ENCODE data around the gene RBM4B. TPM values are rescaled to one million over a fixed set of nuclear protein-coding genes. Genes with fewer than 3 reads are reported as not detected.

Gene RBM4B
- total RNA-seq, 4 donors from 2014 or later: 7.8 to 13.9 (median 11.2) TPM

DNA sequence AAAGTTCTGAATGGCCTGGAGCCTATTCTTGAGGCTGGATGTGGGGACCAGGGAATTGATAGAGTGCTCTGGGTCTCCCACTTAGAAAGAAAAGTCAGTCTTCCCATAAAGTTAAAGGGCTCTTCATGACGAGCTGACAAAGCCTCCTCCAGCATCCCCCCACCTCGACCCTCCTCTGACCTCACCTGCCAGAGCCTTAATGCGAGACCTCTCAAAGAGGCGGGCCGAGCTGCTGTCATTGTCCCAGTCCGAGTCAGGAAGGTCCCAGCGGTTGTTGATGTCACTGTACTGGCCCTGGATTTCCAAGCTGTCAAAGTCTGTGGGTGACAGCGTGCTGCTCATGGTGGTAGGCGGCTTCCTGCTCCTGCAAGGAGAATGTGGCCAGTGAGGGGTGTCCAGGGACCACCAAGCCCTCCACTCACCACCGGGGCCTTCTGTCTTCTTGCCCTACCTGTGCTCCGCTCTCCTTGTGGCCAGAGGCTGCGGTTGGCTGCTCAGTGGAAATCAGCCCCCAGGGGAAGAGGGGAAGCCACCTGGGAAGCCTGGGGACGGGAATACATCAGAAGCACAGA, 43.3 kb upstream of the RBM4B start:
- DNase-seq (ENCODE audit: low spot score) (no peak), ATAC-seq (ENCODE audit: low FRiP score) (no peak)
- TF ChIP-seq, protein P1, sequence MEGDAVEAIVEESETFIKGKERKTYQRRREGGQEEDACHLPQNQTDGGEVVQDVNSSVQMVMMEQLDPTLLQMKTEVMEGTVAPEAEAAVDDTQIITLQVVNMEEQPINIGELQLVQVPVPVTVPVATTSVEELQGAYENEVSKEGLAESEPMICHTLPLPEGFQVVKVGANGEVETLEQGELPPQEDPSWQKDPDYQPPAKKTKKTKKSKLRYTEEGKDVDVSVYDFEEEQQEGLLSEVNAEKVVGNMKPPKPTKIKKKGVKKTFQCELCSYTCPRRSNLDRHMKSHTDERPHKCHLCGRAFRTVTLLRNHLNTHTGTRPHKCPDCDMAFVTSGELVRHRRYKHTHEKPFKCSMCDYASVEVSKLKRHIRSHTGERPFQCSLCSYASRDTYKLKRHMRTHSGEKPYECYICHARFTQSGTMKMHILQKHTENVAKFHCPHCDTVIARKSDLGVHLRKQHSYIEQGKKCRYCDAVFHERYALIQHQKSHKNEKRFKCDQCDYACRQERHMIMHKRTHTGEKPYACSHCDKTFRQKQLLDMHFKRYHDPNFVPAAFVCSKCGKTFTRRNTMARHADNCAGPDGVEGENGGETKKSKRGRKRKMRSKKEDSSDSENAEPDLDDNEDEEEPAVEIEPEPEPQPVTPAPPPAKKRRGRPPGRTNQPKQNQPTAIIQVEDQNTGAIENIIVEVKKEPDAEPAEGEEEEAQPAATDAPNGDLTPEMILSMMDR (IDR thresholded peaks at IDR 0.05): no peak

DNA sequence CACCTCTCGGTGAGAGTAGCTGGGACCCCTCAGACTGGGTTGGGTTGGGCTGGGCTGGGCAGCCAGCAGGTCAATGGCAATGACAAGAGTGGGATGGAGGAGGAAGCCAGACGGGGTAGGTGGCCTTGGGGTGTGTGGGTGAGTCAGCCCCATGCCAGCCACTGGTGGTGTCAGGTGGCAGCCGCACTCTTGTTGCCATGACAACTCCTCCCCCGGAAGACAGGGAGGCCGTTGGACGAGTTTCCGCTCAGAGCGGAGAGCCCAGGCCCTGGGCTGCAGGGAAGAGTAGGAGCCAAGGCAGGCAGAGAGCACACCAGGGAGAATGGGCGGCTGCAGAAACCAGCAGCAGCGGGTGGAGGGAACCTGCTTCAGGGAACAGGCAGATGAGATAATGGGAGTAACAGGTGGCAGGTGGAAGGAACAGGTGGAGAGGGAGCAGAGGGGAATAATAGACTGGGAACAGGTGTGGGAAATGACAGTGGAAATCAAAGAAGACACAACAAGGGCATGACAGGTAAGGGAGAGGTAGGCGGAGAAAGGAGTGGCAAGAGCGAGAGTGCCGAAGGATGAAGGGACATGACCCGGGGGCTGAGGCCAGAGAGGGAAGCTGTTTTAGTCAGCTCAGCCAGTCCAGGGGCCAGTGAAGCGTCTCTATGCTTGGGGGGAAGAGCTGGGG, 42.7 kb upstream of the RBM4B start:
- no peak for ATAC-seq (ENCODE audit: low FRiP score)
- DNase-seq (ENCODE audit: low spot score): no peak
- TF ChIP-seq, protein P1 (IDR thresholded peaks at IDR 0.05): no peak

DNA sequence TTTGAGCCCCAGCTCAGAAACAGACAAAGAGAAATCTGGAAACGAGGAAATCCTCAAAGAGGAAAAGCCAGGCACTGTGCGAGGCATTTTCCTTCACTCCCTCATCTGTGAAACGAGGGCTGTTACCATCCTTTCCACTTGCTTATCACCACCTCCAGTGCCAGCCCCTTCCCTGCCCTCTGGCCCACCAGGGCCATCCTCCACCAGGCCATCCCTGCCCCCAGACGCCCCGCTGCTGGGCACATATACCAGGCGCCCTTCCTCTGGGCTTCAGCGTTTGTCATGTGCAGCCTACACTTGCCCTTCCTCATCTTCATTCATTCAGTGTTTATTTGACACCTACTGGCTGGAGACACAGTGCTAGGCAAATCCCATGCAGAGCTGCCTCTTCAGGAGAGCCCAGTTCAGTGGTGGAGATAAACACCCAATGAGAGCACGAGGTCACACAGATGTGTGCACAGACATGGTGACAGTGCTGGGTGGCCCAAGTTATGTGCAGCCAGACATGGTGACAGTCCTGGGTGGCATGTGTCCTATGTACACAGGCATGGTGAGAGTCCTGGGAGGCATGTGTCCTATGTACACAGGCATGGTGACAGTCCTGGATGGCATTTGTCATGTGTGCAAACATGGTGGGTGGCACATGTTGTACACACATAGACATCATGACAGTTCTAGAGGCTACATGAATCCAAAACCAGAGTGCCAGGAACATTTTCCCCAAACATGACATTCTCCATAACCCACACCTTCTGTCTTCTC, 41.6 kb upstream of the RBM4B start:
- no peak for ATAC-seq (ENCODE audit: low FRiP score)
- DNase-seq (ENCODE audit: low spot score): no peak

DNA sequence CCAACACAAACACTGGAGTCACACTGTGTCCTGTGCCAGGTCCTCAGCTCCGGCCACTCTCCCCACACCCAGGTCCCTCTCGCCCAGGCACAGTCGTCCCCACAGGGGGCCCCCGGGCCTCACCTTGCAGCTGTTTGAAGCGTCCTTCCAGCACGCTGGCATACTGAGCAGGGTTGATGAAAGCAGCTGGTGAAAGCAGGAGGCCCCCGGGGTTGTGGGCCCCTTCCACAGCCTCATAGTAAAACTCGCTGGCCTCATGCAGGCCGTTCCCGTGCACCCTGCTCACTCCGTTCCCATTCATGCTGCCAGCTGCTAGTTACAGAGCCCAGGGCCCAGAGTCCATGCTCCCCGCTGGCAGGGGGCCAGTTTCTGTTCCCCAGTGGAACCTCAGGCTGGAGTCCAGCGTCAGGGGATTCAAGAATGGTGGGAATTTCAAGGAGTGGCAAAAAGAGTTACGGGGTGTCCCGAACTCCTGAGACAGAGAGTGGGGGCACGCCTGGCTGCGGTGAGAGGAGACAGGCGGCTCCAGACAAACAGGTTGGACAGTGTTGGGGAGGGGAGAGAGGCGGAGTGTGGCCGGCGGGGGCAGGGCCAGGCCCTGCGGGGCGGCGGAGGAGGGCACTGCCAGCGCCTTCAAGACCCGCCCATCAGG, 40.8 kb upstream of the RBM4B start:
- DNase-seq (ENCODE audit: low spot score) (no peak), ATAC-seq (ENCODE audit: low FRiP score) (peak; percentile 71)
- TF ChIP-seq, protein P1 (IDR thresholded peaks at IDR 0.05): no peak

More for the DNA sequence above, 41.6 kb upstream of the RBM4B start:
- TF ChIP-seq, protein P1 (IDR thresholded peaks at IDR 0.05): no peak

DNA sequence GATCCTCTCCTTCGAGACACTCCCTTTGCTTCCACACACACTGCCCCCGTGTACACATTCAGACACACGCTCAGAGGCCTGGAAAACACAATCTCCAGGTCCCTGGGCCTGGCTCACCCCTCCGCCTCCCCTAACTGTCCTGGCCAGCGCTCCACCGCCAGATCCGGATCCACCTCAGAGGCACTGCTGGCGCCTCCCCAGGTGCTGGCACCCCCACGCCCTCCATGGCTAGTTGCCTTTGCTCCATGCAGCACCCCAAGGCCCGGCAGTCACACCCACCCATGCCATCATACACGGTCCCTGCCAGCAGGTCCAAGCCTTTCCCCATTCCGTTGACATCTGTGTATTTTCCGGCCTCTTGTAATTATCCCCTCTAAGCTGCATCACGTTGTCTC, 40.2 kb upstream of the RBM4B start:
- ATAC-seq (ENCODE audit: low FRiP score): peak; percentile 31
- TF ChIP-seq, protein P1 (IDR thresholded peaks at IDR 0.05): no peak
- no peak for DNase-seq (ENCODE audit: low spot score)

DNA sequence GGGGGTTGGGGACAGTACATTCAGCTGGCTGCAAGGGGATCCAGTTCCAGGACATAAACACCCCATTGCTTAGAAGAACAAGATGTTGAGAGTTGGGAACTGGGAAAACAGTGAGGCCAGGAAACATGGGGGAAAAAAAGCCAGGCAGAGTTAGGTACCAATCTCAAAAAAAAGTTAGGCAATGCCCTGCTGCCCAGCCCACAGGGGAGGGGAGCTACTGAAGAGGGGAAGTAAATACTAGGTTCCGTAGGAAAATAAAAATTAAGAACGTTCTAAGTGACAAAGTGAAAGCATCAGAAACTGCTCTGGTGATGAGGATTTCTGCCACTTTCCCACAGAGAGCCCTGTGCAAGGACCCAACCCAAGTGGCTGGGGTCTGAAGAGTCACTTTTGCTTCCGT, 39.3 kb upstream of the RBM4B start:
- DNase-seq (ENCODE audit: low spot score) (no peak), ATAC-seq (ENCODE audit: low FRiP score) (no peak)
- TF ChIP-seq, protein P1 (IDR thresholded peaks at IDR 0.05): no peak

Data from omental fat pad (tissue), 4 donors.